ENCODE measurements around the gene SPTBN5.

DNA sequence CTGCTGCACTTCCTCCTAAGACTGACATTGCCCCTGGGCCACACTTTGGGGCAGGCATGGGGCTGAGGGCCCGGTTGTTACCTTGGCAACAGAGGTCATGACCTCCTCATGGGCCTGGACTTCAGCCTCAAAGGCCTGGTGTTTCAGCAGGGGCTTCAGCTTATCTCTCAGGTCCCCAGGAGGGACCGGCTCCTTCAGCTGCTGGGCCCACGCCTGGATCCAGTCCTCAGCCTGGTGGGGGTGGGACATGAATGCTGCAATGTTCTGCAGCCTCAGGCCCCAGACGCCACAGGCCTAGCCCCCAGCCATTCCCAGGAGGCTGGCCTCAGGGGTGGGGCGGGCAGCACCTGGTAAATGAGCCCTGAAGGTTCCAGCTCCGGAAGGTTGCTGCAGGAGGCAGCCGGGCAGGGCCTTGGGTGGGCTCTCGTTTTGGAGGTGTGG is 27.6 kb downstream of the SPTBN5 start:
- TF ChIP-seq EZH2 (IDR thresholded peaks at IDR 0.05) (no peak), POLR2AphosphoS5 (IDR thresholded peaks at IDR 0.05; ENCODE audit: borderline replicate concordance, low read depth, low read length) (no peak)
